DND-41 (cell line): Measurements from ENCODE around the gene SLC22A7.

Experiments
- ATAC-seq: fragments of 200-7000 bp; cut with Tn5 transposase; 3 replicates; pipeline ENCODE4 v1.9.1; 2021; ENCODE audit warnings: low read depth; ENCODE audit not compliant: insufficient read depth
- DNase-seq: peaks from one replicate; pipeline ENCODE4 v3.0.0-alpha.2; 2020
- H2AFZ ChIP-seq: 2 replicates; pipeline ENCODE4 v1.6.0; 2012; ENCODE audit warnings: low read depth, low read length
- H3K27ac ChIP-seq: 2 replicates; pipeline ENCODE4 v1.5.1; 2012; ENCODE audit warnings: low read length, inconsistent platforms
- H3K27me3 ChIP-seq: fragments of 200-600 bp; sonication (generic); 2 replicates; pipeline ENCODE4 v1.6.0; 2012; ENCODE audit warnings: low read length, mild to moderate bottlenecking, inconsistent platforms; ENCODE audit not compliant: insufficient read depth, poor library complexity
- H3K36me3 ChIP-seq: 2 replicates; pipeline ENCODE4 v1.5.1; 2012; ENCODE audit warnings: low read length, inconsistent platforms; ENCODE audit not compliant: insufficient read depth
- H3K4me1 ChIP-seq: 2 replicates; pipeline ENCODE4 v1.5.1; 2012; ENCODE audit warnings: mild to moderate bottlenecking, low read length; ENCODE audit not compliant: insufficient read depth
- H3K4me2 ChIP-seq: 2 replicates; pipeline ENCODE4 v1.6.0; 2012; ENCODE audit warnings: mild to moderate bottlenecking, moderate library complexity, low read length, inconsistent platforms; ENCODE audit not compliant: insufficient read depth
- H3K4me3 ChIP-seq, 2 experiments: fragments of 200-600 bp in 1 of 2; shearing (Covaris generic) in 1 of 2; 2 replicates each; pipeline ENCODE4 v1.5.1; 2012 to 2016; ENCODE audit warnings: inconsistent platforms in 2 of 2, low read length in 2 of 2, mild to moderate bottlenecking in 2 of 2, low read depth in 1 of 2, moderate library complexity in 1 of 2
- H3K79me2 ChIP-seq: 2 replicates; pipeline ENCODE4 v1.6.0; 2012; ENCODE audit warnings: low read length, inconsistent platforms; ENCODE audit not compliant: insufficient read depth
- H3K9ac ChIP-seq: 2 replicates; pipeline ENCODE4 v1.6.0; 2012; ENCODE audit warnings: low read depth, mild to moderate bottlenecking, inconsistent platforms, low read length, moderate library complexity
- H3K9me3 ChIP-seq: 2 replicates; pipeline ENCODE4 v1.5.1; 2012; ENCODE audit warnings: low read length, moderate library complexity, mild to moderate bottlenecking, inconsistent platforms; ENCODE audit not compliant: insufficient read depth, severe bottlenecking
- H4K20me1 ChIP-seq: 2 replicates; pipeline ENCODE4 v1.6.0; 2012; ENCODE audit warnings: low read length; ENCODE audit not compliant: insufficient read depth
- CTCF ChIP-seq: IDR thresholded peaks from 2 replicates; pipeline ENCODE4 v1.5.1; 2012; ENCODE audit warnings: borderline replicate concordance, low read length, moderate library complexity, mild to moderate bottlenecking; ENCODE audit not compliant: poor library complexity, severe bottlenecking; ENCODE audit errors: extremely low read depth
- EZH2 ChIP-seq: IDR thresholded peaks from 3 replicates; pipeline ENCODE4 v1.6.1; 2012; ENCODE audit warnings: borderline replicate concordance, low read depth, mild to moderate bottlenecking, moderate library complexity, low read length, inconsistent platforms; ENCODE audit not compliant: severe bottlenecking

Gene SLC22A7

GRCh38 chr6:43310624-43311023 lies 12.6 kb downstream of the SLC22A7 start:
- Histone ChIP-seq H3K4me2 (no peak overlapping the region), H4K20me1 (no peaks in the 10 kb centered on the region), H3K27ac (no peak overlapping the region)

GRCh38 chr6:43311666-43312065 lies 13.6 kb downstream of the SLC22A7 start:
- no peak for ATAC-seq
- no peaks in the 10 kb centered on the region for H3K4me1 ChIP-seq
- no peaks in the 10 kb centered on the region for H3K36me3 ChIP-seq
- no peak overlapping the region for H3K9ac ChIP-seq
- no peak overlapping the region for H2AFZ ChIP-seq
- peaks cover 3% of the 10 kb centered on the region for H3K27me3 ChIP-seq
- no peak overlapping the region for H3K4me2 ChIP-seq
- no peak for DNase-seq
- no peaks in the 10 kb centered on the region for H3K9me3 ChIP-seq
- H3K79me2 ChIP-seq = no peaks in the 10 kb centered on the region
- TF ChIP-seq CTCF (no peak), EZH2 (no peak)
- no peak overlapping the region for H3K4me3 ChIP-seq
- no peak overlapping the region for H3K27ac ChIP-seq
- no peaks in the 10 kb centered on the region for H4K20me1 ChIP-seq

More at GRCh38 chr6:43310624-43311023, 12.6 kb downstream of the SLC22A7 start:
- ATAC-seq (no peak), DNase-seq (no peak)
- H3K9me3 ChIP-seq = no peaks in the 10 kb centered on the region
- H3K27me3 ChIP-seq = peaks cover 3% of the 10 kb centered on the region
- no peak overlapping the region for H3K4me3 ChIP-seq
- H3K9ac ChIP-seq = no peak overlapping the region
- H3K79me2 ChIP-seq = no peaks in the 10 kb centered on the region
- H3K4me1 ChIP-seq = no peaks in the 10 kb centered on the region
- TF ChIP-seq EZH2 = no peak
- no peak for TF ChIP-seq CTCF
- H3K36me3 ChIP-seq = no peaks in the 10 kb centered on the region
- H2AFZ ChIP-seq = no peak overlapping the region

- Histone ChIP-seq H3K27ac (no peak overlapping the region), H3K4me1 (no peaks in the 10 kb centered on the region), H3K36me3 (no peaks in the 10 kb centered on the region), H3K9me3 (no peaks in the 10 kb centered on the region), H3K79me2 (no peaks in the 10 kb centered on the region), H3K4me2 (no peak overlapping the region), H3K4me3 (no peak overlapping the region), H2AFZ (no peak overlapping the region), H3K27me3 (peaks cover 3% of the 10 kb centered on the region), H4K20me1 (no peaks in the 10 kb centered on the region), H3K9ac (no peak overlapping the region)
- no peak for DNase-seq
- TF ChIP-seq EZH2 (no peak), CTCF (no peak)
- no peak for ATAC-seq
Observed at GRCh38 chr6:43313813-43314212, 15.8 kb downstream of the SLC22A7 start.

DNA sequence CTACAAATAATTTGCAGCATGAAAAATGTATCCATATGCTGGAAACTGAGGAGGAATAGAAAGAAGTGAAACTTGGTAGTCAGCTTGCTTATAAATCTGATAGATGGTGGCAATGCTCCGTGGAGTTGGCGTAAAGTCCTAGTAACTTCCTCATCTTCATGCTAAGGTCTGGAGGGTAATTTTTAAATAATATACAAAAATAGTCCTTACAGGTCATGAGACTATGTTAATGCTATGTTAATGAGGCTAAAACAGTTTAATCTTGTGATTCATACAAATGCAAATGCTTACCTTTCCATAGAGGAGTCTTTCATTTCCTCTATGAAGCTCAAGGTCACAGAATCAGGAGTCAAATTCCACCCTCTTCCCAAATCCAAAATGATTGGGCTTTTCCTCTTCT lies 20.0 kb downstream of the SLC22A7 start:
- Histone ChIP-seq H3K79me2 (no peaks in the 10 kb centered on the region), H4K20me1 (no peaks in the 10 kb centered on the region), H3K27me3 (peaks cover 3% of the 10 kb centered on the region), H3K27ac (no peak overlapping the region), H3K4me1 (no peaks in the 10 kb centered on the region), H3K4me2 (no peak overlapping the region), H3K9ac (no peak overlapping the region), H2AFZ (no peak overlapping the region), H3K4me3 (no peak overlapping the region), H3K9me3 (no peaks in the 10 kb centered on the region), H3K36me3 (no peaks in the 10 kb centered on the region)
- ATAC-seq (no peak), DNase-seq (no peak)
- no peak for TF ChIP-seq CTCF
- no peak for TF ChIP-seq EZH2
